H9 (cell line): ENCODE data around the gene UBE2Z. TPM values are rescaled to one million over a fixed set of nuclear protein-coding genes. Genes with fewer than 3 reads are reported as not detected.

Experiments used
- DNase-seq: peaks from one replicate; pipeline ENCODE4 v3.0.0-alpha.2; 2017
- H2AFZ ChIP-seq: one replicate; pipeline ENCODE4 v1.6.1; 2013; ENCODE audit warnings: mild to moderate bottlenecking, low read length, control low read depth, moderate library complexity
- H2AK5ac ChIP-seq: 2 replicates; pipeline ENCODE4 v1.6.1; 2013; ENCODE audit warnings: low read length, control low read depth, mixed read lengths; ENCODE audit not compliant: insufficient read length
- H2BK120ac ChIP-seq: one replicate; pipeline ENCODE4 v1.6.1; 2013; ENCODE audit warnings: low read depth, mild to moderate bottlenecking, low read length, control low read depth, inconsistent platforms; ENCODE audit not compliant: poor library complexity, severe bottlenecking
- H2BK12ac ChIP-seq: 2 replicates; pipeline ENCODE4 v1.6.1; 2013; ENCODE audit warnings: low read length, control low read depth, mixed read lengths, low read depth; ENCODE audit not compliant: insufficient read length
- H2BK15ac ChIP-seq: 2 replicates; pipeline ENCODE4 v1.6.1; 2013; ENCODE audit warnings: low read depth, low read length, control low read depth
- H2BK20ac ChIP-seq: one replicate; pipeline ENCODE4 v1.6.1; 2013; ENCODE audit warnings: low read depth, mild to moderate bottlenecking, low read length, control low read depth, inconsistent platforms; ENCODE audit not compliant: poor library complexity, severe bottlenecking
- H2BK5ac ChIP-seq: 2 replicates; pipeline ENCODE4 v1.6.1; 2013; ENCODE audit warnings: low read length, control low read depth, mixed read lengths; ENCODE audit not compliant: insufficient read length
- H3K14ac ChIP-seq: 2 replicates; pipeline ENCODE4 v1.6.1; 2013; ENCODE audit warnings: low read length, control low read depth; ENCODE audit not compliant: insufficient read depth
- H3K18ac ChIP-seq: 2 replicates; pipeline ENCODE4 v1.6.1; 2013; ENCODE audit warnings: low read depth, mild to moderate bottlenecking, mixed read lengths, low read length, control low read depth; ENCODE audit not compliant: insufficient read length
- H3K23ac ChIP-seq: 2 replicates; pipeline ENCODE4 v1.6.1; 2013; ENCODE audit warnings: low read length, control low read depth, mixed read lengths, low read depth; ENCODE audit not compliant: insufficient read length
- H3K23me2 ChIP-seq: 2 replicates; pipeline ENCODE4 v1.6.1; 2013; ENCODE audit warnings: low read depth, mild to moderate bottlenecking, mixed read lengths, low read length, control low read depth; ENCODE audit not compliant: insufficient read length, poor library complexity, severe bottlenecking
- H3K27ac ChIP-seq: 2 replicates; pipeline ENCODE4 v1.5.1; 2013; ENCODE audit warnings: low read length, control low read depth, mixed read lengths, low read depth; ENCODE audit not compliant: insufficient read length
- H3K27me3 ChIP-seq: 2 replicates; pipeline ENCODE4 v1.6.1; 2013; ENCODE audit warnings: low read length, control low read depth, inconsistent platforms; ENCODE audit not compliant: insufficient read depth
- H3K4ac ChIP-seq: 2 replicates; pipeline ENCODE4 v1.6.1; 2013; ENCODE audit warnings: low read depth, mild to moderate bottlenecking, control low read depth, inconsistent platforms, low read length, moderate library complexity
- H3K4me1 ChIP-seq: 2 replicates; pipeline ENCODE4 v1.6.1; 2013; ENCODE audit warnings: low read length, control low read depth, inconsistent platforms; ENCODE audit not compliant: insufficient read depth
- H3K4me2 ChIP-seq: 2 replicates; pipeline ENCODE4 v1.6.1; 2013; ENCODE audit warnings: low read length, control low read depth, mixed read lengths; ENCODE audit not compliant: insufficient read length, insufficient read depth
- H3K56ac ChIP-seq: 2 replicates; pipeline ENCODE4 v1.6.1; 2013; ENCODE audit warnings: low read depth, mild to moderate bottlenecking, mixed read lengths, low read length, control low read depth; ENCODE audit not compliant: insufficient read length
- H3K79me1 ChIP-seq: 2 replicates; pipeline ENCODE4 v1.6.1; 2013; ENCODE audit warnings: low read depth, mild to moderate bottlenecking, moderate library complexity, low read length, control low read depth, inconsistent platforms; ENCODE audit not compliant: insufficient read depth, poor library complexity, severe bottlenecking
- H3K79me2 ChIP-seq: 2 replicates; pipeline ENCODE4 v1.6.1; 2013; ENCODE audit warnings: low read length, control low read depth, inconsistent platforms; ENCODE audit not compliant: insufficient read depth
- H3K9ac ChIP-seq: 2 replicates; pipeline ENCODE4 v1.6.1; 2013; ENCODE audit warnings: low read length, control low read depth, mixed read lengths; ENCODE audit not compliant: insufficient read length; ENCODE audit errors: extremely low read depth
- H3K9me3 ChIP-seq: one replicate; pipeline ENCODE4 v1.6.1; 2013; ENCODE audit warnings: low read depth, low read length, inconsistent platforms; ENCODE audit not compliant: control insufficient read depth
- H3T11ph ChIP-seq: one replicate; pipeline ENCODE4 v1.6.1; 2013; ENCODE audit warnings: mild to moderate bottlenecking, low read length, control low read depth, inconsistent platforms
- H4K20me1 ChIP-seq: one replicate; pipeline ENCODE4 v1.6.1; 2013; ENCODE audit not compliant: control insufficient read depth, insufficient read length, insufficient read depth
- H4K5ac ChIP-seq: 2 replicates; pipeline ENCODE4 v1.6.1; 2013; ENCODE audit warnings: low read depth, mild to moderate bottlenecking, mixed read lengths, low read length, control low read depth; ENCODE audit not compliant: insufficient read length
- H4K8ac ChIP-seq: replicated peaks from 2 replicates; pipeline ENCODE4 v1.6.1; 2013; ENCODE audit warnings: low read length, control low read depth, mixed read lengths, low read depth; ENCODE audit not compliant: insufficient read length
- H4K91ac ChIP-seq: 2 replicates; pipeline ENCODE4 v1.6.1; 2013; ENCODE audit warnings: low read depth, mild to moderate bottlenecking, moderate library complexity, mixed read lengths, low read length, control low read depth; ENCODE audit not compliant: insufficient read length
- H3K27ac Mint-ChIP-seq, 3 experiments: 2 replicates in 2 of 3; 3 replicates in 1 of 3; pipeline ENCODE4 v1.8.0; 2020 to 2021; ENCODE audit warnings: mixed read lengths in 3 of 3, mild to moderate bottlenecking in 1 of 3, moderate library complexity in 1 of 3
- H3K27me3 Mint-ChIP-seq: 2 replicates; pipeline ENCODE4 v1.8.0; 2021; ENCODE audit warnings: low read depth, mild to moderate bottlenecking, moderate library complexity, mixed read lengths
- H3K36me3 Mint-ChIP-seq, 3 experiments: 2 replicates in 2 of 3; 3 replicates in 1 of 3; pipeline ENCODE4 v1.8.0; 2020 to 2021; ENCODE audit warnings: low read depth in 3 of 3, mixed read lengths in 3 of 3; ENCODE audit not compliant: insufficient read depth in 1 of 3
- H3K4me1 Mint-ChIP-seq, 2 experiments: 2 replicates each; pipeline ENCODE4 v1.8.0; 2020; ENCODE audit warnings: mixed read lengths in 2 of 2
- H3K4me3 Mint-ChIP-seq, 2 experiments: 2 replicates in 1 of 2; 3 replicates in 1 of 2; pipeline ENCODE4 v1.8.0; 2020 to 2021; ENCODE audit warnings: mild to moderate bottlenecking in 2 of 2, mixed read lengths in 2 of 2, moderate library complexity in 1 of 2
- H3K9me3 Mint-ChIP-seq, 2 experiments: 2 replicates in 1 of 2; 3 replicates in 1 of 2; pipeline ENCODE4 v1.8.0; 2020; ENCODE audit warnings: mild to moderate bottlenecking in 2 of 2, mixed read lengths in 2 of 2, moderate library complexity in 1 of 2
- CTCF ChIP-seq: fragments of 200-600 bp; sonication (generic); conservative IDR thresholded peaks from 3 replicates; pipeline ENCODE4 v1.8.0; 2021; ENCODE audit warnings: antibody characterized with exemption, mild to moderate bottlenecking
- WGBS: extraction: QIAGEN DNeasy Blood & Tissue Kit; methylation state at CpG from one replicate; pipeline ENCODE4 v1.1.7; 2013; ENCODE audit warnings: missing lambda C conversion rate, low lambda C conversion rate, mixed read lengths; ENCODE audit not compliant: insufficient read length; ENCODE audit errors: extremely low coverage; 5-methylcytosine and 5-hydroxymethylcytosine counted together
- total RNA-seq: library from RNA; stranded (reverse); gene quantifications from 2 replicates; pipeline ENCODE4 v1.2.1, GENCODE V29; 2021

Gene UBE2Z
- total RNA-seq, 1 experiment from 2014 or later: 80.0 TPM

DNA sequence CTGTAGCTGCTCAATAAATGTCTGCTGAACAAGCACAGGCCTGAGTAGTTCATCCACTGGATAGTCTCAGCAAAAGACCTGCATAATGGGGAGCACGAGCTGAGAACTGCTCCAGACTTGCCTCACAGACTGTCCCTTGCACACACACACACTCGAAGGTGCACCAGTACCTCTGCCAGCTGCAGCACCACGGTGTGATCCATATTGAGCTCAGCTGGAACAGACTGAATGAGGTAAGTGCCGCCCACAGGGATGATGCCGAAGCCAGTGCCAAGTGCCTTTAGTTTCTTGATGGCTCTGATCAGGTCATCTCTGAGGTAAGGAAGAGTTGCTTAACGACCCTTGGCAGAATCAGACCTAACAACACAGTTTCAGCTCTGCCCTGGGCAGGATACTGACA is 24.8 kb downstream of the UBE2Z start:
- WGBS: no CpG with 5 or more reads among the region's 6 CpGs
- Histone ChIP-seq H3K27me3 (no peaks in the 10 kb centered on the region), H3K79me1 (no peaks in the 10 kb centered on the region), H3K9me3 (no peaks in the 10 kb centered on the region), H3K79me2 (no peaks in the 10 kb centered on the region), H3K18ac (no peak overlapping the region), H2BK12ac (no peak overlapping the region), H3K4me1 (no peaks in the 10 kb centered on the region), H3K56ac (no peak overlapping the region), H3T11ph (no peak overlapping the region), H3K14ac (no peak overlapping the region), H2BK15ac (no peak overlapping the region), H2BK5ac (no peak overlapping the region), H4K20me1 (no peaks in the 10 kb centered on the region), H3K27ac (no peak overlapping the region), H2AK5ac (no peak overlapping the region), H3K4ac (no peak overlapping the region), H2BK20ac (no peak overlapping the region), H2BK120ac (no peak overlapping the region), H3K23ac (no peak overlapping the region), H3K4me2 (no peak overlapping the region), H4K5ac (no peak overlapping the region), H4K8ac (no peak overlapping the region), H2AFZ (no peak overlapping the region), H4K91ac (no peak overlapping the region), H3K9ac (no peak overlapping the region), H3K23me2 (no peaks in the 10 kb centered on the region)
- Mint-ChIP-seq H3K9me3 (no peaks in the 10 kb centered on the region), H3K36me3 (peaks cover 37 to 93% (median 69%) of the 10 kb centered on the region in 3 experiments), H3K27ac (no peak overlapping the region), H3K4me1 (no peaks in the 10 kb centered on the region), H3K4me3 (no peak overlapping the region), H3K27me3 (no peaks in the 10 kb centered on the region)
- TF ChIP-seq CTCF: no peak
- no peak for DNase-seq
